LNCaP clone FGC (cell line): ENCODE measurements around the gene LAD1.

Source experiments
- DNase-seq: peaks from one replicate; pipeline ENCODE4 v3.0.0-alpha.2; 2011; ENCODE audit warnings: low read depth
- H3K4me3 ChIP-seq: 2 replicates; pipeline ENCODE4 v1.5.1; 2011; ENCODE audit warnings: mild to moderate bottlenecking, low read depth, low read length, control low read depth
- TF ChIP-seq, protein P1 (sequence below): IDR thresholded peaks from 2 replicates; pipeline ENCODE4 v1.5.1; 2012; ENCODE audit warnings: mild to moderate bottlenecking; ENCODE audit not compliant: control insufficient read depth, insufficient read depth; ENCODE audit errors: extremely low read depth

Gene LAD1

GRCh38 chr1:201379733-201380242 lies 19.3 kb downstream of the LAD1 start:
- H3K4me3 ChIP-seq = no peak overlapping the region
- no peak for DNase-seq
- TF ChIP-seq, protein P1, sequence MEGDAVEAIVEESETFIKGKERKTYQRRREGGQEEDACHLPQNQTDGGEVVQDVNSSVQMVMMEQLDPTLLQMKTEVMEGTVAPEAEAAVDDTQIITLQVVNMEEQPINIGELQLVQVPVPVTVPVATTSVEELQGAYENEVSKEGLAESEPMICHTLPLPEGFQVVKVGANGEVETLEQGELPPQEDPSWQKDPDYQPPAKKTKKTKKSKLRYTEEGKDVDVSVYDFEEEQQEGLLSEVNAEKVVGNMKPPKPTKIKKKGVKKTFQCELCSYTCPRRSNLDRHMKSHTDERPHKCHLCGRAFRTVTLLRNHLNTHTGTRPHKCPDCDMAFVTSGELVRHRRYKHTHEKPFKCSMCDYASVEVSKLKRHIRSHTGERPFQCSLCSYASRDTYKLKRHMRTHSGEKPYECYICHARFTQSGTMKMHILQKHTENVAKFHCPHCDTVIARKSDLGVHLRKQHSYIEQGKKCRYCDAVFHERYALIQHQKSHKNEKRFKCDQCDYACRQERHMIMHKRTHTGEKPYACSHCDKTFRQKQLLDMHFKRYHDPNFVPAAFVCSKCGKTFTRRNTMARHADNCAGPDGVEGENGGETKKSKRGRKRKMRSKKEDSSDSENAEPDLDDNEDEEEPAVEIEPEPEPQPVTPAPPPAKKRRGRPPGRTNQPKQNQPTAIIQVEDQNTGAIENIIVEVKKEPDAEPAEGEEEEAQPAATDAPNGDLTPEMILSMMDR = no peak

DNA sequence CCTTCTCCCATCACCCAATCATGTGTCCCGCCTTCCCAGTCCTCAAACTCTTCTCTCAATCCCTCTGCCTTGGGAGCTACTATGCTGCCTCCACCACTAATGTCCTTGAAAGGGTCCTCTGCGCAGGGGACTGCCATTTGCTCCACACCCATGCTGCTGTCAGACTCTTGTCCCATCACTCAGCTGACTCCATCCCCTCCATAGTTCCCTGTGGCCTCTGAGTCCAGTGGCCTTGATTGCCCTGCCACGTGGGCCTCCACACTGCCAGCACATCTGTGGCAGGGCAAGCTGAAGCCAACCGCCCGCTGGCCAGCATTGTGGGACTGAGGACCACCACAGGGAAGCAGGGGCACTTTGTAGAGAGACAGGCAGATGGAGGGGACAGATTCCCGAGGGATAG lies 20.3 kb downstream of the LAD1 start:
- no peak overlapping the region for H3K4me3 ChIP-seq
- no peak for DNase-seq
- TF ChIP-seq, protein P1 = no peak

- no peak within 1 kb of the TSS for H3K4me3 ChIP-seq
- DNase-seq = no peak
- TF ChIP-seq, protein P1 = no peak
Measured at GRCh38 chr1:201377611-201378092, 21.5 kb downstream of the LAD1 start, which contains the start of gene TNNT2. TNNT2 (minus strand) TSS chr1:201377680; CDS start chr1:201373254, 4,426 bp downstream.

DNA sequence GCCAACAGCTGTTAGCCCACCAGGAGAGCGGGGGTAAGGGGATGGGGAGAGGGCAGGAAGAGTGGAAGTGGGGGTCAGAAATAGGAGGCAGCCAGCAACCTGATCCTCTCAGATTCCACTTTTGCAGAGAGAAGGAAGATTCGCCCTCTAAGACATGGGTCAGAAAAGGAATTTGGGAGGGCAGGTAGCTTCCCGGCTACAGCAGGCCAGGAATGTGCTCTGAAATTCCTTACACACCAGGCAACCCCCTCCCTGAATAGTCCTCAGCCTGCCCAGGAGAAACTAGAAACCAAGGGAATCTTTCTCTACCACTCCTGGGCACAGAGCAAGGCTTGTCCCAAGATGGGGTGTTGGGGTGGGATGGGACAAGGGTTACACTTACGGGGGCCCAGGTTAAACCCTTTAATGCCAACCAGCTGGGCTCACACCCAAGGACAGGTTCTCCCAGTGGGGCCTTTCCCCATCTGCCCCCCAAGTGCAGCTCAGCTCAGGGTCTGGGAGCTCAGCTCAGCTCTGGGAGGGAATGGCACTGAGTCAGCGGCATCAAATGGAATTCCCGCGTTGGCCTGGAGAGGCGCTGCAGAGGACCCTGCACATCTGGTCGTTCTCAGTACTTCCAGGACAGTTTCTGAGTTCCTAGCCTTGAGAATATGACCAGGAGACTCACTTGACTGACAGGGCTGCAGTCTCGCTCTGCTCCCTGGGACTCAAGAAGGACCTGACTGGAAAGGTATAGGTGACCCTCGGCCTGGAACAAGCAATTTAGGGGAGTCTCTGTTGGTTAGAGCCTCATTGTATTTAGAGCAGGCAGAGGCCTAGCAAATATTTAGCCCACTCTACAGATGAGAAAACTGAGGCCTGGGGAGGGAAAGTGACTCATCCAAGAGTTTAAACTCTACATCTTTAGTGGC lies 22.4 kb downstream of the LAD1 start:
- TF ChIP-seq, protein P1 = no peak
- H3K4me3 ChIP-seq = no peak overlapping the region
- no peak for DNase-seq

DNA sequence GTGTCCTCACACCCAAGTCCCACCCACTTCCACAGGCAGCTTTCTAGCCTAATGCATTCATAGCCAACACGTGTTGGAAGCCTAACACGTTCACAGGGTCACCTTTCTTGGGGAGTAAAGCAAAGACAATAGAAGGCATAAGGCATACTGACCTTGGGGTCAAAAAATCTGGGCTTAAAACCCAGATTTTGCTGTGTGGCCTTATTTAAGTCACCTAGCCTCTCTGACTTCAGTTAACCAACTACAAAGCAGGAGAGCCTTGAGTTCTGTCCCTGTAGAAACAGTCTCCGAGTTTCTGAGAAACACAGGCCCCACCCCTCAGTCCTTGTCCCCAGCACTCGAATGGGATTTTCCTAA lies 23.0 kb downstream of the LAD1 start:
- H3K4me3 ChIP-seq = no peak overlapping the region
- TF ChIP-seq, protein P1 = no peak
- no peak for DNase-seq

- TF ChIP-seq, protein P1 = peak; percentile 23; the same call in 1 of the 2 replicates
- DNase-seq = no peak
- no peak overlapping the region for H3K4me3 ChIP-seq
Measured at GRCh38 chr1:201375169-201375568, 24.0 kb downstream of the LAD1 start.

DNA sequence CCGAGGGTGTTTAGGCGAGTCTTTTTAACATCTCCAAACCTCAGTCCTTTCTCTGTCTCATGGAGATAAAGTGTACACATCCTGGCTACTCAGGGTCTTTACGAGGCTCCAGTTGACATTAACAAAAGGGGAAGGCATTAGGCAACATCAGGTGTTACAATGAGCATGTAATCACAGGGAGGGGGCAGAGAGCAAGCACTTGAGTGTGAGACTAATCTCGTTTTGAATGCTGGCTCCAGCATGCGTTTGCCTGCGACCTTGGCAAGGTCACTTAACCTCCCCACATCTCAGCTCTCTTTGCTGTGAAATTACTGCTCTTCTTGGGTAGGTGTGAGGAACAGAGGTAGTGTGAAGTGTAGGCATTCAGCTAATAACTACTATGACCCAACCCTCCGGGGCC lies 24.8 kb downstream of the LAD1 start:
- DNase-seq = no peak
- no peak overlapping the region for H3K4me3 ChIP-seq
- TF ChIP-seq, protein P1 = no peak
